Hepatocyte (in vitro differentiated cells): ENCODE measurements around the gene MAPK1. TPM values are rescaled to one million over a fixed set of nuclear protein-coding genes. Genes with fewer than 3 reads are reported as not detected.
"Not testable (repeated sequence)": the region's sequence is repeated elsewhere in the genome, so short reads cannot be mapped to it uniquely, and the experiment has no call there.

Experiments used
- DNase-seq: peaks from one replicate; pipeline ENCODE4 v3.0.0-alpha.2; 2016; ENCODE audit warnings: low spot score
- H2AFZ ChIP-seq: fragments of 200-600 bp; sonication (generic); 2 replicates; pipeline ENCODE4 v1.6.0; 2016; ENCODE audit warnings: antibody characterized with exemption, mild to moderate bottlenecking
- H3K27ac ChIP-seq: fragments of 200-600 bp; sonication (generic); 2 replicates; pipeline ENCODE4 v1.5.1; 2016; ENCODE audit warnings: mild to moderate bottlenecking
- H3K27me3 ChIP-seq: fragments of 200-600 bp; sonication (generic); 2 replicates; pipeline ENCODE4 v1.6.1; 2016
- H3K36me3 ChIP-seq: fragments of 200-600 bp; sonication (generic); replicated peaks from 2 replicates; pipeline ENCODE4 v1.5.1; 2016; ENCODE audit warnings: low read depth; ENCODE audit not compliant: insufficient read depth
- H3K4me1 ChIP-seq: fragments of 200-600 bp; sonication (generic); 2 replicates; pipeline ENCODE4 v1.5.1; 2016; ENCODE audit warnings: mild to moderate bottlenecking, moderate library complexity; ENCODE audit not compliant: insufficient read depth
- H3K4me2 ChIP-seq: fragments of 200-600 bp; sonication (generic); 2 replicates; pipeline ENCODE4 v1.6.0; 2016
- H3K4me3 ChIP-seq: fragments of 200-600 bp; sonication (generic); 2 replicates; pipeline ENCODE4 v1.5.1; 2016; ENCODE audit warnings: mild to moderate bottlenecking
- H3K79me2 ChIP-seq: fragments of 200-600 bp; sonication (generic); 2 replicates; pipeline ENCODE4 v1.6.0; 2017; ENCODE audit warnings: mild to moderate bottlenecking
- H3K9me2 ChIP-seq: fragments of 200-600 bp; sonication (generic); replicated peaks from 2 replicates; pipeline ENCODE4 v1.6.0; 2017; ENCODE audit warnings: mild to moderate bottlenecking; ENCODE audit not compliant: insufficient read depth
- H3K9me3 ChIP-seq: fragments of 200-600 bp; sonication (generic); 2 replicates; pipeline ENCODE4 v1.5.1; 2016; ENCODE audit warnings: low read depth, mild to moderate bottlenecking
- H4K20me1 ChIP-seq: fragments of 200-600 bp; sonication (generic); 2 replicates; pipeline ENCODE4 v1.6.0; 2016; ENCODE audit warnings: mild to moderate bottlenecking; ENCODE audit not compliant: insufficient read depth, poor library complexity, severe bottlenecking
- CTCF ChIP-seq: fragments of 200-600 bp; sonication (generic); IDR thresholded peaks from 2 replicates; pipeline ENCODE4 v1.5.1; 2016; ENCODE audit warnings: antibody characterized with exemption, mild to moderate bottlenecking; ENCODE audit not compliant: poor library complexity
- EZH2 ChIP-seq: fragments of 200-600 bp; sonication (generic); IDR thresholded peaks from 2 replicates; pipeline ENCODE4 v1.6.1; 2016; ENCODE audit warnings: antibody characterized with exemption, mild to moderate bottlenecking, borderline replicate concordance
- EZH2phosphoT487 ChIP-seq: fragments of 200-600 bp; sonication (generic); IDR thresholded peaks from one replicate; pipeline ENCODE4 v1.6.1; 2018; ENCODE audit warnings: antibody characterized with exemption, mild to moderate bottlenecking, low read depth, moderate library complexity; ENCODE audit not compliant: unreplicated experiment, severe bottlenecking
- WGBS: methylation state at CpG from one replicate; pipeline ENCODE4 v1.1.6; 2016; ENCODE audit warnings: low lambda C conversion rate; ENCODE audit errors: missing lambda C conversion rate; 5-methylcytosine and 5-hydroxymethylcytosine counted together
- polyA plus RNA-seq: library from polyadenylated mRNA; unstranded; fragments of >200 nt; fragmentation: Nextera tagmentation; extraction: Ambion mirVana; gene quantifications from 2 replicates; pipeline ENCODE4 v1.2.1, GENCODE V29; 2016
- total RNA-seq: library from RNA; depleted of rRNA; stranded (reverse); fragments of >200 nt; gene quantifications from 2 replicates; pipeline ENCODE4 v1.2.3, GENCODE V29; 2014

The MAPK1 gene
- total and polyA plus RNA-seq, 2 experiments from 2014 or later, result 52.2 to 74.5 TPM

GRCh38 chr22:21839765-21840140 lies 27.7 kb downstream of the MAPK1 start:
- WGBS, result 100% methylated on average over 1 of the region's 1 CpG
- DNase-seq, result no peak
- H3K4me1 ChIP-seq, result peaks cover 22% of the 10 kb centered on the region
- H3K27me3 ChIP-seq, result no peaks in the 10 kb centered on the region
- no peaks in the 10 kb centered on the region for H3K36me3 ChIP-seq
- TF ChIP-seq EZH2phosphoT487 (no peak), EZH2 (no peak), CTCF (no peak)
- no peak overlapping the region for H3K27ac ChIP-seq
- H3K9me3 ChIP-seq, result no peaks in the 10 kb centered on the region
- no peak overlapping the region for H2AFZ ChIP-seq
- peaks cover 99% of the 10 kb centered on the region for H3K79me2 ChIP-seq
- H3K4me2 ChIP-seq, result no peak overlapping the region
- peaks cover 68% of the 10 kb centered on the region for H4K20me1 ChIP-seq
- H3K4me3 ChIP-seq, result no peak overlapping the region
- H3K9me2 ChIP-seq, result no peaks in the 10 kb centered on the region

GRCh38 chr22:21839104-21839764 lies 28.2 kb downstream of the MAPK1 start:
- H3K27ac ChIP-seq, H3K4me3 ChIP-seq: not testable (repeated sequence)
- 92% methylated on average over 10 of the region's 10 CpGs for WGBS

DNA sequence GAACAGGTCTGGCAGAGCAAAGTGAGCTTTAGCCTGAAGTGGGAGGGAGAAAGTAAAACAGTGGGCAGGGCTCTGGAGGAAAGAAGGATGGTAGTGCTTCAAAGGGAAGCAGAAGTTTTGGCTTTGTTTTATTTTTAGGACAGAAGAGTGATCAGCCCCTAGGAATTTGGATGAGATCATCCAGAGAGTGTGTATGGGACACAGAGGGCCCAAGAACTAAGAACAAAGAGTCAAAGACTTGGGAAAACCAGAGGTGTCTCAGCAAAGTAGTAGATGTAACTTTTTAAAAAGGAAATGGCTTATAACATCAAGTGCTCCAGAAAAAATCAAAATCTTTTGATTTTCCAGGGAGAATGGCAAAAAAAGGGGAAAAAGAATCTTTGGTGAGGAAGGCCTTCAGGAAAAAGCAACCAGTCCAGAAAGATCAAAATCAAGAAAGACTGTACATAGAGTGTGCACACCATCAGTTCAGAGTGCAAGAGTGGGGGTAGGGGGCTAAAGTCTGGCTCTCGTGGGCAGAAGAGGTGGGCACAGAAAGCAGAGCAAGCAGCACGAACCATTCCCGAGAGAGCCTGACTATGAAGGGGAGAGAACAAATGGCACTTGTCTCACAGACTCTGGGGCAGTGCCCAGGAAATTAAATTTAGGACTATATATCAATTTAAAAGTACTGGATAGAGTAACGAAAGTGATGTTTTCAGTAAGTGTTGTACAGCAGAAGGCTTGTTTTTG lies 30.0 kb downstream of the MAPK1 start:
- no peaks in the 10 kb centered on the region for H3K9me2 ChIP-seq
- peak; percentile 46 for DNase-seq
- no peak overlapping the region for H3K4me2 ChIP-seq
- no peak overlapping the region for H2AFZ ChIP-seq
- WGBS, result 62% methylated on average over 4 of the region's 4 CpGs
- H3K4me1 ChIP-seq, result peaks cover 27% of the 10 kb centered on the region
- peaks cover 69% of the 10 kb centered on the region for H4K20me1 ChIP-seq
- TF ChIP-seq EZH2phosphoT487 (no peak), EZH2 (no peak), CTCF (no peak)
- no peaks in the 10 kb centered on the region for H3K27me3 ChIP-seq
- H3K27ac ChIP-seq, result peak overlapping the region; percentile 54
- H3K9me3 ChIP-seq, result no peaks in the 10 kb centered on the region
- no peak overlapping the region for H3K4me3 ChIP-seq
- no peaks in the 10 kb centered on the region for H3K36me3 ChIP-seq
- peaks cover 99% of the 10 kb centered on the region for H3K79me2 ChIP-seq

More at GRCh38 chr22:21839104-21839764, 28.2 kb downstream of the MAPK1 start:
- peaks cover 69% of the 10 kb centered on the region for H4K20me1 ChIP-seq
- H2AFZ ChIP-seq, H3K27me3 ChIP-seq, H3K36me3 ChIP-seq, H3K9me3 ChIP-seq, H3K4me2 ChIP-seq, H3K9me2 ChIP-seq, DNase-seq: not testable (repeated sequence)
- H3K4me1 ChIP-seq, result peaks cover 22% of the 10 kb centered on the region
- peaks cover 99% of the 10 kb centered on the region for H3K79me2 ChIP-seq

- peaks cover 99% of the 10 kb centered on the region for H3K79me2 ChIP-seq
- peaks cover 27% of the 10 kb centered on the region for H3K4me1 ChIP-seq
- H3K4me2 ChIP-seq, H3K4me3 ChIP-seq, H3K9me2 ChIP-seq, H3K27ac ChIP-seq, H3K27me3 ChIP-seq, H2AFZ ChIP-seq, H3K9me3 ChIP-seq, DNase-seq, H3K36me3 ChIP-seq: not testable (repeated sequence)
- WGBS, result 96% methylated on average over 15 of the region's 15 CpGs
- H4K20me1 ChIP-seq, result peaks cover 75% of the 10 kb centered on the region
Observed at GRCh38 chr22:21836486-21836885, 31.0 kb downstream of the MAPK1 start.
